Vagina (tissue), 2 donors: Measurements from ENCODE around the gene FNBP1L.

ENCODE experiments used
- CTCF ChIP-seq, 3 experiments: fragments of 450-650 bp in 2 of 3; fragments of 200-600 bp in 1 of 3; sonication (generic) in 1 of 3; IDR thresholded peaks; one replicate each; pipeline ENCODE4 v1.5.1; 2017 to 2019; ENCODE audit warnings: antibody characterized with exemption in 3 of 3, mild to moderate bottlenecking in 2 of 3, moderate library complexity in 2 of 3
- POLR2A ChIP-seq, 2 donors: fragments of 450-650 bp; IDR thresholded peaks; one replicate each; pipeline ENCODE4 v1.6.1; 2017; ENCODE audit warnings: antibody characterized with exemption in 2 of 2, mild to moderate bottlenecking in 2 of 2, moderate library complexity in 2 of 2
- POLR2AphosphoS5 ChIP-seq, 2 donors: sonication (generic); formaldehyde crosslinking; IDR thresholded peaks; one replicate each; pipeline ENCODE4 v1.9.0; 2017; ENCODE audit warnings: antibody characterized with exemption in 2 of 2, mild to moderate bottlenecking in 2 of 2, low read depth in 1 of 2; ENCODE audit not compliant: insufficient read depth in 1 of 2

DNA sequence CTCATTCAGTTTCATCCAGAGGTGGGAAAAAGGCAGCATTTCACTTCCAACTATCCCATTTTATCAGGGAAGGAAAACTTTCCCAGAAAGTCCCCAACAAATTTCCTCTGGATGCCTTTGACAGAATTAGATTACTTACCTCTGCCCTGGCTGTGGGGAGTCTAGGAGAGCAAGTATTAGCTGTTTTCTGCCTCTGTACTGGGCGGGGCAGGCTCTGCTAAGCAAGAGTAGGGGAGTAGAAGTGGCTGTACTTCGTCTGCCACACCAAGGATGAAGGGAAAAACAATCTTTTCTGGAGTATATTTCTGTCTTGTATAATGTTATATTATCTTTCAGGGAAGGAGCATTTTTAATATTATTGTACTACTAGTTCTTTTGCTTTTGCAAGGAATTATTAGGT lies 78.5 kb downstream of the FNBP1L start:
- TF ChIP-seq CTCF (IDR thresholded peaks at IDR 0.05) (no peak), POLR2A (IDR thresholded peaks at IDR 0.05) (no peak), POLR2AphosphoS5 (IDR thresholded peaks at IDR 0.05; ENCODE audit: insufficient read depth in 1 of 2, low read depth in 1 of 2) (no peak)
